Heart left ventricle (tissue), 13 donors: ENCODE results near the gene PARVG.

Source experiments
- CTCF ChIP-seq, 12 donors: fragments of 200-600 bp; sonication (generic) in 4 of 12; IDR thresholded peaks; one replicate each; pipeline versions ENCODE4 v1.5.0 to v1.8.0; 2018 to 2022; ENCODE audit warnings: antibody characterized with exemption in 12 of 12, mild to moderate bottlenecking in 5 of 12
- POLR2A ChIP-seq, 2 donors: fragments of 450-650 bp; IDR thresholded peaks; one replicate each; pipeline ENCODE4 v1.6.1; 2017; ENCODE audit warnings: antibody characterized with exemption in 2 of 2, mild to moderate bottlenecking in 2 of 2, moderate library complexity in 2 of 2
- donor health status: ischemic (EF 13 %, LVEDD 7.1; RV severe dilation, severe dysfunction).
- donor health status: DM: no; HTN: yes; CAD: no.
- donor health status: DM: no; HTN: no; CAD: no.
- donor health status: ischemic (EF 25% LVEDD 6.9; RV normal size, moderate dysfunction).
- donor health status: ischemic (EF 25% LVEDD 5.7; RV mildly dilated, moderate dysfunction).
- donor health status: ischemic (EF 35%, LVEDD 5.7; RV mildly dilated, moderate dysfunction).
- donor health status: nonischemic (EF 11% LVEDD 7.7; RV severe dilation, severe dysfunction).
- donor health status: DM: yes; HTN: yes; CAD: no.
- donor health status: PGD.
- donor health status: ischemic (EF 29% LVEDD 5.4; RV normal size, mild dysfunction).
- donor health status: nonischemic (EF 23%, LVEDD 6.1; RV moderate dilation, normal function).

GRCh38 chr22:44144046-44144569, 36.6 kb upstream of the PARVG start:
- no peak for TF ChIP-seq POLR2A (IDR thresholded peaks at IDR 0.05)
- no peak for TF ChIP-seq CTCF (IDR thresholded peaks at IDR 0.05)
